Measurements from ENCODE around the gene ZBTB42. TPM values are rescaled to one million over a fixed set of nuclear protein-coding genes. Genes with fewer than 3 reads are reported as not detected.

Gene ZBTB42
- polyA plus RNA-seq, 3 donors = 0.49 to 1.0 (median 0.68) TPM

DNA sequence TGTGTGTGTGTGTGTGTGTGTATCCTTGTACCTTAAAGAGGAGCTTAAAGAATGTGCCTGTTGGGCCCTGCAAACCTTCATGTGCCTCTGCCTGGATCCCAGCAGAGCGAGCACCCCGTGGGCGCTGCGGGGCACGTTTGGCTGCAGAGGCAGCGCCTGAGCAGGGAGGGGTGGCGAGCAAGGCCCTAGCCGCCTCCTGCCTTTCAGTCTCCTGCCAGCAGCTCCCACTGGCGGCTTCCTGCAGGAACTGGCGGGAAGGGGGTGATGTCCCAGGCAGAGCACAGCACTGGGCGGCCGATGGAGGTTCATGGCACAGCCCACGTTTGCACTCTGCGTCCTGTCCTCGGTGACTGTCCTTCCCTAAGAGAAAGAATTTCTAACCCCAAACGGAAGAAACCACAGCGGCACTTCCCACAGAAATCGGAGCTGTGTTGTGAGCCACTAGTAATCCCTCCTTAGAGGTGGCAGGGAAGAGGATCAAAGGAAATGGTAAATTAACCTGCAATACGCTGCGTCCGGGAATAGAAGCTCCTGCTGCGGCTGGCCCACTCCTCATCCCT is 19.8 kb downstream of the ZBTB42 start:
- no peak overlapping the region for H3K4me2 ChIP-seq (replicated peaks; ENCODE audit: extremely low read depth, low read length, poor library complexity, severe bottlenecking)
- H3K27me3 Mint-ChIP-seq (ENCODE audit: low read depth in 3 of 3) = peaks cover 19 to 24% (median 20%) of the 10 kb centered on the region in 3 donors
- H3K36me3 Mint-ChIP-seq = peaks cover 4 to 14% of the 10 kb centered on the region in 2 donors
- peaks cover 15% of the 10 kb centered on the region for H3K4me1 Mint-ChIP-seq
- peak overlapping the region in 1 of 7 donors; percentile 54 for H3K27ac Mint-ChIP-seq
- H3K9me3 Mint-ChIP-seq = peaks cover 7 to 25% (median 14%) of the 10 kb centered on the region in 7 donors
- no peaks in the 10 kb centered on the region for H3K36me3 ChIP-seq (replicated peaks in 1 of 2; ENCODE audit: control insufficient read depth in 1 of 2, insufficient read depth in 2 of 2, low read length in 2 of 2)
- peaks cover 11 to 18% of the 10 kb centered on the region in 2 donors for H3K4me1 ChIP-seq (ENCODE audit: control insufficient read depth in 1 of 2, insufficient read depth in 2 of 2, low read length in 2 of 2)
- DNase-seq = no peak
- no peaks in the 10 kb centered on the region for H3K79me2 ChIP-seq (ENCODE audit: insufficient read depth, low read length)
- H3K27ac ChIP-seq (ENCODE audit: low read depth in 1 of 2, low read length in 2 of 2) = no peak overlapping the region
- peaks cover 3 to 14% of the 10 kb centered on the region in 2 donors for H3K9me3 ChIP-seq (replicated peaks in 1 of 2; ENCODE audit: control insufficient read depth in 1 of 2, insufficient read depth in 1 of 2, low read length in 2 of 2)
- peaks cover 11 to 13% of the 10 kb centered on the region in 2 donors for H3K27me3 ChIP-seq (ENCODE audit: control insufficient read depth in 2 of 2, insufficient read depth in 2 of 2, low read length in 2 of 2)
- no peak overlapping the region for H3K4me3 Mint-ChIP-seq
- no peak overlapping the region for H3K9ac ChIP-seq (ENCODE audit: insufficient read depth, low read length, poor library complexity, severe bottlenecking)
- H4K20me1 ChIP-seq (ENCODE audit: insufficient read depth, low read length) = no peaks in the 10 kb centered on the region
- no peak overlapping the region for H3K4me3 ChIP-seq (replicated peaks in 1 of 3; ENCODE audit: low read depth in 2 of 3, low read length in 3 of 3)
- no peak overlapping the region for H2AFZ ChIP-seq (ENCODE audit: insufficient read depth, low read depth, low read length, poor library complexity, severe bottlenecking)
- TF ChIP-seq, protein P1, sequence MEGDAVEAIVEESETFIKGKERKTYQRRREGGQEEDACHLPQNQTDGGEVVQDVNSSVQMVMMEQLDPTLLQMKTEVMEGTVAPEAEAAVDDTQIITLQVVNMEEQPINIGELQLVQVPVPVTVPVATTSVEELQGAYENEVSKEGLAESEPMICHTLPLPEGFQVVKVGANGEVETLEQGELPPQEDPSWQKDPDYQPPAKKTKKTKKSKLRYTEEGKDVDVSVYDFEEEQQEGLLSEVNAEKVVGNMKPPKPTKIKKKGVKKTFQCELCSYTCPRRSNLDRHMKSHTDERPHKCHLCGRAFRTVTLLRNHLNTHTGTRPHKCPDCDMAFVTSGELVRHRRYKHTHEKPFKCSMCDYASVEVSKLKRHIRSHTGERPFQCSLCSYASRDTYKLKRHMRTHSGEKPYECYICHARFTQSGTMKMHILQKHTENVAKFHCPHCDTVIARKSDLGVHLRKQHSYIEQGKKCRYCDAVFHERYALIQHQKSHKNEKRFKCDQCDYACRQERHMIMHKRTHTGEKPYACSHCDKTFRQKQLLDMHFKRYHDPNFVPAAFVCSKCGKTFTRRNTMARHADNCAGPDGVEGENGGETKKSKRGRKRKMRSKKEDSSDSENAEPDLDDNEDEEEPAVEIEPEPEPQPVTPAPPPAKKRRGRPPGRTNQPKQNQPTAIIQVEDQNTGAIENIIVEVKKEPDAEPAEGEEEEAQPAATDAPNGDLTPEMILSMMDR (IDR thresholded peaks at IDR 0.05) = no peak
- intact Hi-C loops (cut with micrococcal nuclease) = no loop called here
- WGBS (ENCODE audit: insufficient coverage) = 85% methylated on average over 13 of the region's 22 CpGs

DNA sequence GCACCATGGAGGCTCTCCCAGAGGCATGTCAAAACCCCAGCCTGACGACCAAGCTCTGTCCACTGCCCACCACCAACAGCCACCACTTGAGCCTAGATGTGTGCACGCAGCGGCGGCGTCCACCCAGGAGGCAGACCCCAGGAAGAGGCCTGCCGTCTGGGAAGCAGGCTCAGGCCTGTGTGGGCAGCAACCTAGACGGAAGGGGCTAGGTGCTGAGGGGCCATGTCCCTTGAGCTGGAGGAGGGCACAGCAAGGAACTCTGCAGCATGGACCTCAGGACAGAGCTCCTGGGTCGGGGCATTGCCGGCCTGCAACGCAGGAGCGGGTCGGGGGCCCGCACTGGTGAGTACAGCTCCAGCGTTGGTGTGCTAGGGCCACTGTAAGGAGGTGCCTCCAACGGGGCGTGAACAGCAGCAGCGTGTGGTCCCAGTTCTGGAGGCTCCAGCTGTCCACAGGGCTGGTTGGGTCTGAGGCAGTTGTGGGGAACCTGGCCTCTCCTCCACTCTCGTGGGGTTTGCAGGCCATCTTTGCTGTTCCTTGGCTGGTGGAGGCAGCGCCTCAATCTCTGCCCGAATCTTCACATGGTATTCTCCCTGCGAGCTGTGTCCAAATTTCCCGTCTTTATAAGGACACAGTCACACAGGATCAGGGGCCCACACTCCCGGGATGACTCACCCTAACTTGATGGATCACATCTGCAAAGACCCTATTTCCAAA is 20.5 kb downstream of the ZBTB42 start:
- intact Hi-C loops (cut with micrococcal nuclease) = no loop called here
- peaks cover 15 to 21% of the 10 kb centered on the region in 2 donors for H3K4me1 ChIP-seq (ENCODE audit: control insufficient read depth in 1 of 2, insufficient read depth in 2 of 2, low read length in 2 of 2)
- TF ChIP-seq, protein P1 (IDR thresholded peaks at IDR 0.05) = no peak
- peaks cover 3 to 14% of the 10 kb centered on the region in 2 donors for H3K9me3 ChIP-seq (replicated peaks in 1 of 2; ENCODE audit: control insufficient read depth in 1 of 2, insufficient read depth in 1 of 2, low read length in 2 of 2)
- no peaks in the 10 kb centered on the region for H3K36me3 ChIP-seq (replicated peaks in 1 of 2; ENCODE audit: control insufficient read depth in 1 of 2, insufficient read depth in 2 of 2, low read length in 2 of 2)
- DNase-seq = no peak
- peaks cover 13 to 19% of the 10 kb centered on the region in 2 donors for H3K27me3 ChIP-seq (ENCODE audit: control insufficient read depth in 2 of 2, insufficient read depth in 2 of 2, low read length in 2 of 2)
- peaks cover 19% of the 10 kb centered on the region for H3K4me1 Mint-ChIP-seq
- no peak overlapping the region for H3K9ac ChIP-seq (ENCODE audit: insufficient read depth, low read length, poor library complexity, severe bottlenecking)
- peaks cover 7 to 25% (median 14%) of the 10 kb centered on the region in 7 donors for H3K9me3 Mint-ChIP-seq
- H3K79me2 ChIP-seq (ENCODE audit: insufficient read depth, low read length) = no peaks in the 10 kb centered on the region
- H3K27me3 Mint-ChIP-seq (ENCODE audit: low read depth in 3 of 3) = peaks cover 22 to 30% (median 23%) of the 10 kb centered on the region in 3 donors
- no peak overlapping the region for H3K27ac ChIP-seq (ENCODE audit: low read depth in 1 of 2, low read length in 2 of 2)
- WGBS (ENCODE audit: insufficient coverage) = 92% methylated on average over 14 of the region's 23 CpGs
- no peak overlapping the region for H3K4me3 Mint-ChIP-seq
- no peak overlapping the region for H2AFZ ChIP-seq (ENCODE audit: insufficient read depth, low read depth, low read length, poor library complexity, severe bottlenecking)
- no peaks in the 10 kb centered on the region for H4K20me1 ChIP-seq (ENCODE audit: insufficient read depth, low read length)
- H3K4me2 ChIP-seq (replicated peaks; ENCODE audit: extremely low read depth, low read length, poor library complexity, severe bottlenecking) = no peak overlapping the region
- peaks cover 4 to 14% of the 10 kb centered on the region in 2 donors for H3K36me3 Mint-ChIP-seq
- H3K27ac Mint-ChIP-seq = peak overlapping the region in 1 of 7 donors; percentile 54
- H3K4me3 ChIP-seq (replicated peaks in 1 of 3; ENCODE audit: low read depth in 2 of 3, low read length in 3 of 3) = no peak overlapping the region

Measured in CD14-positive monocyte (primary cell).